HCT116 (cell line): Measurements from ENCODE around the gene GRIK4.

ENCODE experiments used
- CTCF ChIP-seq, 3 experiments: fragments of 200-600 bp in 1 of 3; sonication (generic) in 1 of 3; IDR thresholded peaks in 2 of 3; conservative IDR thresholded peaks in 1 of 3; 2 replicates each; pipeline ENCODE4 v1.5.1; 2012 to 2017; ENCODE audit warnings: low read depth in 2 of 3, low read length in 2 of 3, antibody characterized with exemption in 1 of 3, borderline replicate concordance in 1 of 3, control low read depth in 1 of 3, mild to moderate bottlenecking in 1 of 3, mixed read lengths in 1 of 3, mixed run types in 1 of 3, moderate library complexity in 1 of 3; ENCODE audit not compliant: insufficient read depth in 1 of 3
- ELF1 ChIP-seq: IDR thresholded peaks from 2 replicates; pipeline ENCODE4 v1.6.1; 2012; ENCODE audit warnings: low read depth, borderline replicate concordance
- EZH2 ChIP-seq: fragments of 200-600 bp; sonication (generic); IDR thresholded peaks from 2 replicates; pipeline ENCODE4 v1.6.1; 2017; ENCODE audit warnings: antibody characterized with exemption, mixed run types
- EZH2phosphoT487 ChIP-seq: fragments of 200-600 bp; IDR thresholded peaks from 2 replicates; pipeline ENCODE4 v1.6.1; 2018; ENCODE audit warnings: antibody characterized with exemption, borderline replicate concordance
- MAX ChIP-seq: IDR thresholded peaks from 2 replicates; pipeline ENCODE4 v1.6.1; 2012
- POLR2A ChIP-seq: IDR thresholded peaks from 2 replicates; pipeline ENCODE4 v1.7.0; 2011; ENCODE audit warnings: borderline replicate concordance; ENCODE audit not compliant: insufficient read depth, insufficient read length; ENCODE audit errors: extremely low read depth
- POLR2AphosphoS5 ChIP-seq: IDR thresholded peaks from 2 replicates; pipeline ENCODE4 v1.6.1; 2011; ENCODE audit warnings: mild to moderate bottlenecking, low read depth, low read length, moderate library complexity
- REST ChIP-seq: IDR thresholded peaks from 2 replicates; pipeline ENCODE4 v1.6.1; 2012; ENCODE audit warnings: low read depth

- no peak for TF ChIP-seq POLR2A
- TF ChIP-seq REST = no peak
- no peak for TF ChIP-seq CTCF (IDR thresholded peaks at IDR 0.05 in 2 of 3, conservative IDR thresholded peaks at IDR 0.05 in 1 of 3; ENCODE audit: borderline replicate concordance in 1 of 3, insufficient read depth in 1 of 3, low read depth in 2 of 3, low read length in 2 of 3)
- TF ChIP-seq MAX = no peak
- TF ChIP-seq ELF1 = no peak
- TF ChIP-seq EZH2 = no peak
- no peak for TF ChIP-seq POLR2AphosphoS5
- TF ChIP-seq EZH2phosphoT487 = no peak
Observed at GRCh38 chr11:120645639-120646038, 134.1 kb downstream of the GRIK4 start.
